Measurements from ENCODE around the gene ALKBH7.

The ALKBH7 gene

DNA sequence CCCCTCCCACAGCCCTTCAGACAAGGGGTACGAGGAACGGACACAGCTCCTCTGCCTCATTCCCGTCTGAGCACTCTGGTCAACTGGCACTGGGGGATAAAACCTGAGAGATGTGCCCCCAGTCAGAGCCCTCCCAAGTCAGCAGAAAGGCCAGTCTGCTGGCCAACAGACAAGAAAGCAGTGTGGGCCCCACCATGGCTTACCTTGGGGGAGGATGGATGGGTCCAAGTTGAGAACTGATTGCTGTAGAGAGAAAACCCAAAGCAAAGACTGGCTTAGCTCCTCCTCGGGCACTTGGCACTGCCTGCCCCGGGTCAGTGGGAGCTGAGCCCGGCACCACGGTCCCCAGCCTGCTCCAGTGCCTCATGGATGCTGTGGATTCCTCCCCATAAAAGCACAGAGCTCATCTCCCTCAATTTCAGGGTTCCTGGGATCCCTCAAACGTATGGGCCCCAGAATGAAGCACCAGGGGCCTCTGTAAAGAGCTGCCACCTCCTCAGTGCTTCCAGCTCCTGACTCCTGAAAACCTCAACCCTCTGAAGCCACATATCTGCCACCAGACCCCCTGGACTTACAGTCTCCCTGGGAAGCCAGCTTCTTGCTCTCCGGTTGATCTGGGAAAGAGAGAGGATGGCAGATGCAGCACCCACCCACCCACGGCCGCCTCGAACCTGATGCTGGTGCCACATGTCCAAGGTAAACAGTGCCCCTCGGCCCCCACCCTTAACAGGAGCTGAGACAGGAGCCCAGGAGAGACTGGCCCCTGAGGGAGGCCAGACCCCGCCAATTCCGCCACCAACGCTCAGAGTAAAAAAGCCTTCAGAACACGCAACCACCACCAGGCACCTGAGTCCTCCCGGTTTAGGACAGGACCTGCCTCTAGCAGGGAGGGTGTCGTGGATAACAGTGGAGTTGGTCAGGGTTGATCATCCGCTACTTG, 48.8 kb downstream of the ALKBH7 start:
- no peak for ATAC-seq
- Mint-ChIP-seq H3K36me3 (peaks cover 91% of the 10 kb centered on the region), H3K4me1 (peaks cover 45% of the 10 kb centered on the region), H3K9me3 (no peaks in the 10 kb centered on the region), H3K27ac (peak overlapping the region; percentile 75), H3K4me3 (no peak overlapping the region)
- no peak for DNase-seq (ENCODE audit: low spot score in 2 of 2)

- DNase-seq (ENCODE audit: low spot score in 2 of 2) (peak; percentile 17 to 72), ATAC-seq (no peak)
- H3K27ac Mint-ChIP-seq, result peak overlapping the region; percentile 86
- H3K4me1 Mint-ChIP-seq, result peaks cover 45% of the 10 kb centered on the region
- peak overlapping the region; percentile 88 for H3K4me3 Mint-ChIP-seq
- no peaks in the 10 kb centered on the region for H3K9me3 Mint-ChIP-seq
- H3K36me3 Mint-ChIP-seq, result peaks cover 68% of the 10 kb centered on the region
Measured at GRCh38 chr19:6423499-6424194, 51.1 kb downstream of the ALKBH7 start.

- peak within 1 kb of the TSS; percentile 88 for H3K4me3 Mint-ChIP-seq
- H3K4me1 Mint-ChIP-seq, result peaks cover 46% of the 10 kb centered on the region
- DNase-seq (ENCODE audit: low spot score in 2 of 2), result no peak
- no peak for ATAC-seq
- no peaks in the 10 kb centered on the region for H3K9me3 Mint-ChIP-seq
- peaks cover 60% of the 10 kb centered on the region for H3K36me3 Mint-ChIP-seq
- peak within 1 kb of the TSS; percentile 86 for H3K27ac Mint-ChIP-seq
Measured at GRCh38 chr19:6424195-6424938, 51.8 kb downstream of the ALKBH7 start, which contains the start of gene KHSRP. Gene KHSRP (minus strand): TSS chr19:6424811. CDS start chr19:6424701, 110 bp downstream.
